ENCODE measurements around the gene RPS3A. TPM values are rescaled to one million over a fixed set of nuclear protein-coding genes. Genes with fewer than 3 reads are reported as not detected.
A peak's percentile ranks its signal among the peaks of the same experiment; 100 is the strongest.

Gene RPS3A
- total and polyA plus RNA-seq, 2 of the 13 experiments (the other 11 are each of a cell fraction or from before 2014, with no cell fraction given), result 3,332 to 3,626 TPM

GRCh38 chr4:151105454-151106032 lies 6.1 kb downstream of the RPS3A start (continued):
- TF ChIP-seq ZNF770 (CRISPR knock-in tag; IDR thresholded peaks at IDR 0.05) (peak; percentile 77), LRRFIP1 (CRISPR knock-in tag; conservative IDR thresholded peaks at IDR 0.05) (no peak), ZNF230 (CRISPR knock-in tag; IDR thresholded peaks at IDR 0.05) (no peak), NFKB2 (CRISPR knock-in tag; IDR thresholded peaks at IDR 0.05; ENCODE audit: borderline replicate concordance) (no peak), PAF1 (CRISPR knock-in tag; IDR thresholded peaks at IDR 0.05) (0 out of 2 replicates have a peak, but pooled peaks have one; percentile 47), ATF6 (CRISPR knock-in tag; conservative IDR thresholded peaks at IDR 0.05) (no peak), ZNF264 (CRISPR knock-in tag; IDR thresholded peaks at IDR 0.05) (no peak)
